ENCODE results near the gene LATS2. TPM values are rescaled to one million over a fixed set of nuclear protein-coding genes. Genes with fewer than 3 reads are reported as not detected.

The LATS2 gene
- total RNA-seq, 1 experiment from 2014 or later = 18.8 TPM

- no peak for TF ChIP-seq REST (IDR thresholded peaks at IDR 0.05; ENCODE audit: low read depth)
- no peak for TF ChIP-seq TCF7L2 (IDR thresholded peaks at IDR 0.05; ENCODE audit: borderline replicate concordance, extremely low read depth, insufficient read depth, insufficient read length)
Measured at GRCh38 chr13:21053231-21053630, 8.2 kb downstream of the LATS2 start (continued).

GRCh38 chr13:21051675-21052074 is 9.7 kb downstream of the LATS2 start:
- BruUV-seq (replicated peaks) = no TSS peak
- Histone ChIP-seq H3K4me3 (replicated peaks in 1 of 2; ENCODE audit: low read depth in 1 of 2, low read length in 2 of 2) (no peak overlapping the region), H3K9me2 (ENCODE audit: insufficient read depth) (no peaks in the 10 kb centered on the region), H3K27ac (ENCODE audit: low read depth, low read length) (no peak overlapping the region), H3K27me3 (ENCODE audit: insufficient read depth, low read length) (no peaks in the 10 kb centered on the region), H3K36me3 (ENCODE audit: control insufficient read depth in 1 of 2, insufficient read depth in 2 of 2, low read length in 2 of 2) (0 out of 4 replicates have a peak, but pooled peaks cover 0 to 4% of the 10 kb centered on the region in 2 experiments), H4K20me1 (ENCODE audit: insufficient read depth) (no peaks in the 10 kb centered on the region), H3K9me3 (ENCODE audit: control insufficient read depth in 1 of 2, insufficient read depth in 1 of 2, low read depth in 1 of 2, low read length in 2 of 2) (no peaks in the 10 kb centered on the region), H3K4me2 (ENCODE audit: low read length) (no peak overlapping the region), H3K79me2 (ENCODE audit: insufficient read depth, low read length) (peaks cover 95% of the 10 kb centered on the region), H3K4me1 (ENCODE audit: control insufficient read depth in 1 of 2, insufficient read depth in 2 of 2, low read length in 2 of 2) (no peaks in the 10 kb centered on the region), H2AFZ (ENCODE audit: low read depth, low read length, poor library complexity, severe bottlenecking) (no peak overlapping the region), H3K9ac (ENCODE audit: low read length) (no peak overlapping the region)
- DNase-seq (ENCODE audit: low read depth, low spot score) = no peak
- ChIA-PET POLR2A (no interaction called here), CTCF (no interaction called here), RAD21 (ENCODE audit: low non-redundant PET in 1 of 2, low total read pairs in 2 of 2, uncharacterized antibody in 2 of 2, unreplicated experiment in 2 of 2) (no interaction called here)
- ATAC-seq = no peak
- intact Hi-C loops (cut with micrococcal nuclease) = no loop called here
- no peak for TF ChIP-seq CTCF (IDR thresholded peaks at IDR 0.05 in 2 of 3, conservative IDR thresholded peaks at IDR 0.05 in 1 of 3; ENCODE audit: borderline replicate concordance in 1 of 3, insufficient read depth in 1 of 3, low read depth in 2 of 3, low read length in 2 of 3)
- TF ChIP-seq TCF7L2 (IDR thresholded peaks at IDR 0.05; ENCODE audit: borderline replicate concordance, extremely low read depth, insufficient read depth, insufficient read length) = no peak

All from HCT116 (cell line).